IMR-90 (cell line): Measurements from ENCODE around the gene ZSCAN31.

Source experiments
- BHLHE40 ChIP-seq: fragments of 150-350 bp; IDR thresholded peaks from 2 replicates; pipeline ENCODE4 v1.6.1; 2016; ENCODE audit warnings: mild to moderate bottlenecking, low read depth, low read length
- CTCF ChIP-seq: conservative IDR thresholded peaks from 2 replicates; pipeline ENCODE4 v1.5.1; 2012; ENCODE audit warnings: mild to moderate bottlenecking, low read depth, low read length, improper control_type of control experiment
- SMC3 ChIP-seq: fragments of 150-350 bp; IDR thresholded peaks from 2 replicates; pipeline ENCODE4 v1.6.1; 2016; ENCODE audit warnings: low read depth, mild to moderate bottlenecking, antibody characterized with exemption, low read length, moderate library complexity

- TF ChIP-seq CTCF (no peak), BHLHE40 (no peak), SMC3 (no peak)
Measured at GRCh38 chr6:28291573-28291972, 44.4 kb downstream of the ZSCAN31 start.
